Measurements from ENCODE around the gene HAGHL.
A peak's percentile ranks its signal among the peaks of the same experiment; 100 is the strongest.
"Not testable (repeated sequence)": the region's sequence is repeated elsewhere in the genome, so short reads cannot be mapped to it uniquely, and the experiment has no call there.

HAGHL gene

DNA sequence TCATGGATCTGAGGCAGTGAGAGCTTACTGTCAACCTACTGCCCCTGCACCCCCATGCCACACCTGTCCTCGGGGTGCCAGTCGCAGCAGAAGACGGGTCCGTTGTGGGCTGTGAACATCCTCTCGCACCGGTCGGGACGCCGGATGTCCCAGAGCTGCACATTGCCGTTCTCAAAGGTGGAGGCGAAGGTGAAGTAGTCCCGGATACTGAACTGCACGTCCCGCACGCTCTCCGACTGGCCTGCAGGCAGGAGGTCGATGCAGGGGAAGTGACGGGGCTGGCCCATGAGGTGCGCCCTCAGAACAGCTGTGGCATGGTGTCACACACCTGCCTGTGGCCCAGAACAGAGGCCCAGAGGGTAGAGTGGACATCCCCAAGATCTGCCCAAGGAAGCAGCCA, 39.4 kb upstream of the HAGHL start:
- DNase-seq (ENCODE audit: low spot score) = no peak

GRCh38 chr16:689175-689897, 37.6 kb upstream of the HAGHL start:
- DNase-seq (ENCODE audit: low spot score) = no peak

- DNase-seq (ENCODE audit: low spot score) = not testable (repeated sequence)
These were observed 35.7 kb upstream of the HAGHL start for GRCh38 chr16:691242-691641.

GRCh38 chr16:692356-693108, 34.4 kb upstream of the HAGHL start:
- DNase-seq (ENCODE audit: low spot score) = no peak

GRCh38 chr16:693364-693763, 33.5 kb upstream of the HAGHL start:
- no peak for DNase-seq (ENCODE audit: low spot score)

DNA sequence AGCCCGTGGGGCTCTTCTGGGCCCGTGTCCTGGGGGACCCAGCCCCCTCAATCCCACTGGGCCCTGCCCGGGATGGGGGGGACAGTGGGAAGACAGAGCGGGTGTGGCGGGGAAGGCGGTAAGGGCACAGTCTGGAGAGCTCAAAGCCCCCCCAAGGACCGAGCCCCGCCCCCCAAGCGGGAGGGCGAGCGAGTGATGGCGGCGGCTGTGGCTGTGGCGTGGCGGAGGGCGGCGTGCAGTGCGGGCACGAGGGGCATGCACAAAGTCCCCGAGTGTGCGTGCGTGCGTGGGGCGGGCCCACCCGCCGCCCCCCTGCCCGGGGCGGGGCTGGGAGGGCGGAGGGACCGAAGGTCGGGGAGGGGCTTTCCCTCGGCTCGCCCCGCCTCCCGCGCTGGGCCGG, 33.1 kb upstream of the HAGHL start:
- no peak for DNase-seq (ENCODE audit: low spot score)

DNA sequence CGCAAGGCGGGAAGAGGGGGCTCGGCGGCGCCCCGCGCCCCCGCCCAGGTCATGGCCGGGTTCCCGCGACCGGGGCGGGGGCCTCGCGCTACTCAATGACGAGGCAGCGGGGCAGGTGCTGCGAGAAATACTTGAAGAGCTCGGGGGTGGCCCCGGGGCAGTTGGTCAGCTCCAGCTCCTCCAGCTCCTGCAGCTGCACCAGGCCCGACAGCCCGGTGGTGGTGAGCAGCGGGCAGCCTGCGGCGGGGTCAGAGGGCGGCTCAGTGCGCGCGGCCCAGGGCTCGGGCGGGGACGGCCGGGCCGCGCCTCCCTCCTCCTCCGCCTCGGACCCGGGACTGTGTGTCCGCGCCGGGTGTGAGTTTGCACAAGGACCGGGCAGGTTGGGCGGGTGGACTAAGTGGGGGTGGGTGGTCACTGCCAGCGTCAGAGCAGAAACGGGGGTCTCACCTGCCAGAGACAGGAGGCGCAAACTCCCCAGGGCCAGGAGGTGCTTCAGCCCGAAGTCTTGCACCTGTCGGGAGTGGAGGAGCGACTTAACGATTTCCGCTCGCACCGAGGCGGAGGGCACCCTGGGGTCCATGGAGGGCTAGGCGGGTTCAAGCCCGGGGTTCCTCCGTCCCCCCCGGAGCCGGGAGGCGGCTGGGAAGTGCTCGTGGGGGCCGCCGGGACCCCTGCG, 32.6 kb upstream of the HAGHL start:
- DNase-seq (ENCODE audit: low spot score) = no peak

DNA sequence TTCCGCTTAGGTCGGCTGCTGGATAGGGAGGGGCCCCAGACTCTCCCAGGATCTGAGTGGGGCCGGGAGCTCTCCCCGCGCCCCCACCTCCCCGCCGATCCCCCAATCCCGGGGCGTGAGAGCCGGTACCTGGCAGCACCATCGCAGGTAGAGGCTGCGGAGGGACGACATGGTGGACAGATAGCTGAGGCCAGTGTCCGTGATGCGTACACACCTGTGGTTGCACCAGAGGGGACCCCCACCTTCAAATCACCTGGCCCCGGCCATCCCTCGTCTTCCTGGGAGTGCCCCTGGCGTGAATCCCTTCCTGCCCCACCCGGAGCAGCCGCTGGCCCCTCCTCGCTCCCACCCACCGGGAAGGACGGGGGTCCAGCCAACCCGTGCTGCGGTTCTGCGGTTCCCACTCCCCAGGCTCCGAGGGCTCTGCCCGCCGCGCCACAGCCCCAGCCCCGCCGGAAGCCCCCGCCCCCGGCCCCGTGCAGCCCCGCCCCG, 32.0 kb upstream of the HAGHL start:
- no peak for DNase-seq (ENCODE audit: low spot score)

- no peak for DNase-seq (ENCODE audit: low spot score)
These were observed 31.4 kb upstream of the HAGHL start for GRCh38 chr16:695355-696089.

- no peak for DNase-seq (ENCODE audit: low spot score)
These were observed 27.8 kb upstream of the HAGHL start for GRCh38 chr16:698911-699671.

GRCh38 chr16:700684-701584, 26.0 kb upstream of the HAGHL start:
- DNase-seq (ENCODE audit: low spot score) = no peak

DNA sequence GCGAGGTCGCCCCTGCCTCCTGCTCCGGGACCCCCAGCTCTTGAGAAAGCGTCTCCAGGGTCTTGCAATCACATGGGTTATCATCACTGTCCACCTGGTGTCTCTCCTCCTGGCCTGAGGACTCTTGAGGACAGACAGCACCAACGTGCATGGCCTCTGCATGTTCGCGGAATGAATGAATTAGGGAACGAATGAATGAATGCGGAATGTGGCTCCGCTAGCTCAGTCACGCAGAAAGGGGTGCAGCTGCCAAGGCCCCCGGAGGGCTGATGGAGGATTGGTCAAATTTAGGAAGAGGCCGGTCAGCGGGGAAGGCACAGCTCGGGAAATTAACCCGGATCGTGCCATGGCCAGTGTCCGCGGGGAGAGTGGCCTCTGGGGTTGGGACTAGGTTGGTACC, 24.6 kb upstream of the HAGHL start:
- DNase-seq (ENCODE audit: low spot score) = no peak

GRCh38 chr16:703406-703805, 23.5 kb upstream of the HAGHL start:
- no peak for DNase-seq (ENCODE audit: low spot score)

DNA sequence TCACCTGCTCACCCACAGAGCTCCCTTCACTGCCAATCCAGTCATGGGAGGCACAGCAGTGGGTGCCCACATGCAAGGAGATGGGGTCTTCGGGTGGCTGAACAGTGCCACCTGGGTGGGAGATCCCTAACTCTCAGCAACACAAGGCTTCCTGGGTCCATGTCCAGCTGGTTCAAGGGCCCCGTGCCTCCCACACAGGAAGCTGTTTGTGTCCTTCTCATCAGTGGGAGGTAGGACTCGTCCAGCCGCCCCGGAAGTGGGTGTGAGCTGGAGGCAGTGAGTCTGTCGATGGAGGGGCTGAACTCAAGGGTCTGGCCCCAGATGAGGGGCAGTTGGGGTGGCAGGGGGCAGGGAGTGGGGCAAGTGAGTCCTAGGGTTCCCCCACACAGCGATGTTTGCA, 22.9 kb upstream of the HAGHL start:
- DNase-seq (ENCODE audit: low spot score) = no peak

DNA sequence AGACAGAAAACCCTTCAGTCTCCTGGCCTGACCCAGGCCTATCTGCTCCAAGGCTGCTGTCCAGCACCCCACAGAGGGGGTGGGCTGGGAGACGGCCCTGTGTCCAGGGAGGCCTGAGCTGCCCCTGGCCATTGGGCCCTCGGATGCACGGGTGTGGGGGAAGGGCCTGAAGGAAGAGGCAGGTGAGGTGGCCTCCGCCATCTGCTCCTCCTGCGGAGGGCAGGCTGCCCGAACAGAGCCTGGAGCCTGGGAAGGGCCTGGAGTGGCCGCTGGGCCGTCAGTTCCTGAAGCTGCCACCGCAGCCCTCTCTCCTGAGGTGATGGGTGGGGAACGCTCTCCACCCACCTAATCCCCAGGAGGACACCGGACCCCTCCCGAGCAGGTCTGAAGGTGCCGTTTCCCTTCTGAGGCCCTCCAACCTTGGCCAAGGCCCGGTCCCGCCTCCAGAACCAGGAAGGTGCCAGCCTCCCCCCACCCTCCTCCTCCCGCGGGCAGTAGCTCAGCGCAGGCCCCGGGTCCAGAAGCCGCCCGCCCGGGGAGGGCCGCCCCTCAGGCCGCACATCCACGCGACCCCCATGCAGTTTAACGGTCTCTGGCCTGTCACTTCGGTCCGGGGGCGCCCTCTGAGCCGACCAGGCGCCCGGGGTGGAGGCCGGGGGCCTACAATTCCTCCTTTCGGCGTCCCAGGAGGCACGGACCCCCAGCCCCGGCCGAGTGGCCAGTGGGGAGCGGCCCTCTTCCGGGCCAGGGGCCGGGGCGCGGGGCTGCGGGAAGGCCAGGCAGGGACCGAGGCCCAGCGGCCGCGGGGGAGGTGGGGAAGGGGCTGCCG, 22.1 kb upstream of the HAGHL start:
- DNase-seq (ENCODE audit: low spot score) = peak; percentile 77

DNA sequence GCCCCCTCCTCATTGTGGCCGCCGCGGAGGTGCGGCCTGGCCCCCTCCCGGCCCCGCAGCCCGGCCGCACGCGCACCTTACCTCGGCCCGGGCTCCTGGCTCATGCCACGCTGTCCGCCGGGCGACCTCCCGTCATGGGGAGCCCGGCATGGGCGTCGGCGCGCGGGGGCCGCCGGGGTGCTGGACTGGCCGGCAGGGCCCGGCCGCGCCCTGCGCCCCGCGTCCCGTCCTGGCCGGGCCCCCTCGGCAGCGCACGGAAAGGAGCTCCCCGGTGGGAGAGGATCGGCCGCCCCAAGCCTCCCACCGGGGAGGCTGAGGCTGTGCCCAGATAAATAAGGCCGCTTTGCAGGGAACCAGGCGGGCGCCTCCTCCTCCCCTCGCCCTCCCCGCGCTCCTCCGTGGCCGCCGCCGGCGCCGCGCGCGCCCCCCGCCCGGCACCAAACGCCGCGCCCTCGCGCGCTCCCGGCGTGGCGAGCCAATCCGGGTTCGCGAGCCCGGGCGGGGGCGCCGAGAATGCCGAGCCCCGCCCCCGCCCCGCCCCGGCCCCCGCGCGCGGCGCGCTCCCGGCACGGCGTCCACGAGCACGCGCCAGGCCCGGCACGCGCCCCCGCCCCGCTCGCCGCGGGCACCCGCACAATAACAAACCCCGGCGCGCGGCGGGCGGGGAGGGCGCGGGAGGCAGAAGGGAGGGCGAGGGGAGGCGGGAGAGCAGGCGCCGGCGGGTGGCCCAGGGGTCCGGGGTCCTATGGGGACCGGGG, 21.3 kb upstream of the HAGHL start, which contains the start of gene FBXL16:
Gene FBXL16, minus strand, starts transcription at position 371 of the 758 bp plus-strand sequence. CDS start 8,396 bp downstream, outside the sequence.
- no peak for DNase-seq (ENCODE audit: low spot score)

DNA sequence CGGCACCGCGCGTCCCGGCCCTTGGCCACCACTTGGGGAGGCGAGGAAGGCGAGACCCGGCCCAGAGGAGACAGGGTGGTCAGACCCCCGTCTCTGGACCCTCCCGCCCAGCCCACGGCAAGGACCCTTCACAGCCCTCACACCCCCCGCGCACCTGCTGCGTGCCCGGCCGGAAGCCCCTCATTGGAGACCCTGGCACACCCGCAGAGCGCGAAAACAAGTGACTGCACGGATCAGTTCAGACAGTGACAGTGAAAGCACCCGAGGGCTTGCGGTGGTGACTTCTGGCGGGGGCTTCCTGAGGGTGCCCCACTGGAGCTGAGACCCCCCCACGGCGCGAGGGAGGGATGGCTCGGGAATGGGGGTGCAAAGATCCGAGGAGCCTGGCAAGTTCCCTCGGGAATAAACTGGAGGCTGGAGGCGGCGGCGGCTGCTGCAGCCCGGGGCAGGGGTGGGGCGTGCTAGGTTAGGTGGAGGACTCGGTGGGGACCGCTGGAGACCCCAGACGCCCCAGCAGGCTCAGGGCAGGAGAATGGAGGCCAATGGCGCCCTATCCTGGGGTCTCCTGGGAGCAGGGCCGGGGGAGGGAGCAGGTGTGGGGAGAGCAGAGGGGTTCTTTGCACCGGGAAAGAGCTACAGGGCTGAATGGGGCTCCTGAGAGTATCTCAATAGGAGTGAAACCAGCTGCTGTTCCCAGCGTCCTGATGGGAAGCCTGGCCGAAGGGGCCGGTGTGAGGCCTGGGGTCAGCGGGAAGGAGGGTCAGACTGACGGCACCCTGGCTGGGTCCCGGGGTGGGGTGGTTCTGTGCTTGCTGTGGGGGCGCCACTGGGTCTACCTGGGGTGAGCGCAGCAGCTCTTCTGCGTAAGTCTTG, 20.5 kb upstream of the HAGHL start:
- DNase-seq (ENCODE audit: low spot score) = peak; percentile 56
